HEK293T (cell line): ENCODE data around the gene FAAP20.

Experiments
- BHLHE40 ChIP-seq: fragments of 450-650 bp; IDR thresholded peaks from 2 replicates; pipeline ENCODE4 v1.6.1; 2016; ENCODE audit warnings: mild to moderate bottlenecking, moderate library complexity, borderline replicate concordance
- CTBP1 ChIP-seq: fragments of 450-650 bp; IDR thresholded peaks from 2 replicates; pipeline ENCODE4 v1.6.1; 2016; ENCODE audit warnings: borderline replicate concordance
- ELF4 ChIP-seq: fragments of 450-650 bp; IDR thresholded peaks from 2 replicates; pipeline ENCODE4 v1.6.1; 2017; ENCODE audit warnings: antibody characterized with exemption
- FOXA1 ChIP-seq: fragments of 450-650 bp; IDR thresholded peaks from 2 replicates; pipeline ENCODE4 v1.6.1; 2016; ENCODE audit warnings: mild to moderate bottlenecking
- FOXK2 ChIP-seq: fragments of 450-650 bp; IDR thresholded peaks from 2 replicates; pipeline ENCODE4 v1.6.1; 2016; ENCODE audit warnings: mild to moderate bottlenecking
- FOXM1 ChIP-seq: fragments of 450-650 bp; IDR thresholded peaks from 2 replicates; pipeline ENCODE4 v1.6.1; 2017; ENCODE audit warnings: mild to moderate bottlenecking, borderline replicate concordance
- L3MBTL2 ChIP-seq: fragments of 450-650 bp; conservative IDR thresholded peaks from 2 replicates; pipeline ENCODE4 v1.6.1; 2016; ENCODE audit warnings: mild to moderate bottlenecking
- NFRKB ChIP-seq: fragments of 450-650 bp; IDR thresholded peaks from 2 replicates; pipeline ENCODE4 v1.6.1; 2016; ENCODE audit warnings: mild to moderate bottlenecking, moderate library complexity
- SP1 ChIP-seq: fragments of 450-650 bp; IDR thresholded peaks from 2 replicates; pipeline ENCODE4 v1.6.1; 2017
- TARDBP ChIP-seq: fragments of 450-650 bp; IDR thresholded peaks from 2 replicates; pipeline ENCODE4 v1.6.1; 2016

GRCh38 chr1:2146836-2147517 is 47.6 kb downstream of the FAAP20 start:
- TF ChIP-seq L3MBTL2, result no peak
- no peak for TF ChIP-seq SP1
- TF ChIP-seq FOXM1, result no peak
- TF ChIP-seq NFRKB, result no peak
- no peak for TF ChIP-seq FOXK2
- TF ChIP-seq TARDBP, result no peak
- TF ChIP-seq FOXA1, result no peak
- TF ChIP-seq ELF4, result no peak
- TF ChIP-seq CTBP1, result no peak
- TF ChIP-seq BHLHE40, result no peak
